Smooth muscle cell (in vitro differentiated cells): ENCODE measurements around the gene BBS5. TPM values are rescaled to one million over a fixed set of nuclear protein-coding genes. Genes with fewer than 3 reads are reported as not detected.

Experiments used
- DNase-seq: peaks from one replicate; lab custom pipeline; 2025; ENCODE audit not compliant: unreplicated experiment; lab: John Stamatoyannopoulos, UW
- H2AFZ ChIP-seq: fragments of 200-600 bp; sonication (generic); 2 replicates; pipeline ENCODE4 v1.6.0; 2016; ENCODE audit warnings: antibody characterized with exemption, low read depth, mild to moderate bottlenecking
- H3F3A ChIP-seq: fragments of 200-600 bp; sonication (generic); 2 replicates; pipeline ENCODE4 v1.6.0; 2017; ENCODE audit warnings: antibody characterized with exemption, low read depth
- H3K27ac ChIP-seq: fragments of 200-600 bp; sonication (generic); 2 replicates; pipeline ENCODE4 v1.5.1; 2016; ENCODE audit warnings: low read depth, mild to moderate bottlenecking
- H3K27me3 ChIP-seq: fragments of 200-600 bp; sonication (generic); 2 replicates; pipeline ENCODE4 v1.6.1; 2016; ENCODE audit warnings: low read depth, mild to moderate bottlenecking
- H3K36me3 ChIP-seq: fragments of 200-600 bp; sonication (generic); 2 replicates; pipeline ENCODE4 v1.5.1; 2016; ENCODE audit warnings: low read depth
- H3K4me1 ChIP-seq: fragments of 200-600 bp; sonication (generic); 2 replicates; pipeline ENCODE4 v1.5.1; 2016; ENCODE audit warnings: low read depth
- H3K4me2 ChIP-seq: fragments of 200-600 bp; sonication (generic); 2 replicates; pipeline ENCODE4 v1.6.0; 2016; ENCODE audit warnings: mild to moderate bottlenecking
- H3K4me3 ChIP-seq: fragments of 200-600 bp; sonication (generic); 2 replicates; pipeline ENCODE4 v1.5.1; 2016; ENCODE audit warnings: mild to moderate bottlenecking
- H3K79me2 ChIP-seq: fragments of 200-600 bp; sonication (generic); 2 replicates; pipeline ENCODE4 v1.6.0; 2016; ENCODE audit warnings: low read depth, mild to moderate bottlenecking
- H3K9ac ChIP-seq: fragments of 200-600 bp; sonication (generic); 2 replicates; pipeline ENCODE4 v1.6.0; 2016; ENCODE audit warnings: low read depth
- H3K9me3 ChIP-seq: fragments of 200-600 bp; sonication (generic); replicated peaks from 2 replicates; pipeline ENCODE4 v1.5.1; 2016; ENCODE audit warnings: low read depth
- H4K20me1 ChIP-seq: fragments of 200-600 bp; sonication (generic); 2 replicates; pipeline ENCODE4 v1.6.0; 2016; ENCODE audit warnings: low read depth
- WGBS: methylation state at CpG from one replicate; pipeline ENCODE4 v1.1.7; 2016; ENCODE audit warnings: low lambda C conversion rate; 5-methylcytosine and 5-hydroxymethylcytosine counted together
- polyA plus RNA-seq: library from polyadenylated mRNA; unstranded; fragments of >200 nt; fragmentation: Nextera tagmentation; extraction: Ambion mirVana; gene quantifications from 2 replicates; pipeline ENCODE4 v1.2.1, GENCODE V29; 2016
- total RNA-seq: library from RNA; depleted of rRNA; stranded (reverse); fragments of >200 nt; gene quantifications from 2 replicates; pipeline ENCODE4 v1.2.3, GENCODE V29; 2014
- TF ChIP-seq, protein P1 (sequence below): fragments of 200-600 bp; sonication (generic); IDR thresholded peaks from 2 replicates; pipeline ENCODE4 v1.5.1; 2017; ENCODE audit warnings: borderline replicate concordance, mild to moderate bottlenecking, antibody characterized with exemption; ENCODE audit not compliant: insufficient read depth, poor library complexity, severe bottlenecking

The BBS5 gene
- total and polyA plus RNA-seq, 2 experiments from 2014 or later: 4.3 to 5.4 TPM

DNA sequence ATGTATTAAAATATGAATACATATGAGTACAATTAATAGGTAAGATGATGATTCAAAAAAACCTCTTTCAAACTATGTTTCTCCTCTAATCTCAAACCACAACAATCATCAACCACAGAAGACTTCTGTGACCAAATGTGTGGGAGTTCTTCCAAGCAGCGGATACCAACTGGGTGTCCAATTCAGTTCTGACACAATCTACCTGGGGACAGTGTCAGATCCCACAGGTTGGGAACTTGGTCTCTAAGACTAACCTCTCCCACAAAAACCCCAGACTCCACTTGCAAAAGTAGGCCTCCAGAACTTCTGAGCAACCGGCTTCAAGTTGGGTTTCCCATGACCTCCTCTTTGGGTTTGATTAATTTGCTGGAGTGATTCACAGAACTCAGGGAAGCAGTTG lies 67.5 kb downstream of the BBS5 start:
- no peaks in the 10 kb centered on the region for H4K20me1 ChIP-seq
- no peak overlapping the region for H3K9ac ChIP-seq
- no peaks in the 10 kb centered on the region for H3K9me3 ChIP-seq
- no peaks in the 10 kb centered on the region for H3K4me1 ChIP-seq
- WGBS: 90% methylated on average over 2 of the region's 2 CpGs
- no peak overlapping the region for H3K27ac ChIP-seq
- TF ChIP-seq, protein P1, sequence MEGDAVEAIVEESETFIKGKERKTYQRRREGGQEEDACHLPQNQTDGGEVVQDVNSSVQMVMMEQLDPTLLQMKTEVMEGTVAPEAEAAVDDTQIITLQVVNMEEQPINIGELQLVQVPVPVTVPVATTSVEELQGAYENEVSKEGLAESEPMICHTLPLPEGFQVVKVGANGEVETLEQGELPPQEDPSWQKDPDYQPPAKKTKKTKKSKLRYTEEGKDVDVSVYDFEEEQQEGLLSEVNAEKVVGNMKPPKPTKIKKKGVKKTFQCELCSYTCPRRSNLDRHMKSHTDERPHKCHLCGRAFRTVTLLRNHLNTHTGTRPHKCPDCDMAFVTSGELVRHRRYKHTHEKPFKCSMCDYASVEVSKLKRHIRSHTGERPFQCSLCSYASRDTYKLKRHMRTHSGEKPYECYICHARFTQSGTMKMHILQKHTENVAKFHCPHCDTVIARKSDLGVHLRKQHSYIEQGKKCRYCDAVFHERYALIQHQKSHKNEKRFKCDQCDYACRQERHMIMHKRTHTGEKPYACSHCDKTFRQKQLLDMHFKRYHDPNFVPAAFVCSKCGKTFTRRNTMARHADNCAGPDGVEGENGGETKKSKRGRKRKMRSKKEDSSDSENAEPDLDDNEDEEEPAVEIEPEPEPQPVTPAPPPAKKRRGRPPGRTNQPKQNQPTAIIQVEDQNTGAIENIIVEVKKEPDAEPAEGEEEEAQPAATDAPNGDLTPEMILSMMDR: no peak
- no peak overlapping the region for H2AFZ ChIP-seq
- no peak overlapping the region for H3K4me3 ChIP-seq
- H3K36me3 ChIP-seq: peaks cover 20% of the 10 kb centered on the region
- H3F3A ChIP-seq: no peaks in the 10 kb centered on the region
- no peak for DNase-seq
- H3K27me3 ChIP-seq: no peaks in the 10 kb centered on the region
- H3K79me2 ChIP-seq: no peaks in the 10 kb centered on the region
- H3K4me2 ChIP-seq: no peak overlapping the region

Other genes starting within 250 kb of the BBS5 start
- gene LRP2, start 117.0 kb upstream of the BBS5 start, total RNA-seq: 0.76 and 2.7 TPM in 2 replicates
- gene LRP2, start 117.0 kb upstream of the BBS5 start, polyA plus RNA-seq: not detected in 2 replicates
- gene KLHL41, start 30.2 kb downstream of the BBS5 start, total RNA-seq: not detected in 2 replicates
- 0.95 TPM in 1 of 2 replicates, not detected in the other for gene KLHL41, start 30.2 kb downstream of the BBS5 start, polyA plus RNA-seq
- gene FASTKD1, start 94.4 kb downstream of the BBS5 start, total RNA-seq: 24.7 and 26.3 TPM in 2 replicates
- 17.2 and 21.8 TPM in 2 replicates for gene FASTKD1, start 94.4 kb downstream of the BBS5 start, polyA plus RNA-seq
- gene PPIG, start 104.9 kb downstream of the BBS5 start, total RNA-seq: 32.2 and 34.4 TPM in 2 replicates
- 51.1 and 53.0 TPM in 2 replicates for gene PPIG, start 104.9 kb downstream of the BBS5 start, polyA plus RNA-seq
- gene CFAP210, start 214.9 kb downstream of the BBS5 start, total RNA-seq: 0.13 and 0.45 TPM in 2 replicates
- gene CFAP210, start 214.9 kb downstream of the BBS5 start, polyA plus RNA-seq: not detected in 2 replicates
- 0.45 and 1.4 TPM in 2 replicates for gene PHOSPHO2, start 215.0 kb downstream of the BBS5 start, total RNA-seq
- gene PHOSPHO2, start 215.0 kb downstream of the BBS5 start, polyA plus RNA-seq: 0.74 and 0.86 TPM in 2 replicates